ENCODE measurements around the gene CHL1. TPM values are rescaled to one million over a fixed set of nuclear protein-coding genes. Genes with fewer than 3 reads are reported as not detected.

Gene CHL1
- total and polyA plus RNA-seq, 8 donors = 1.1 to 10.7 (median 2.2) TPM

DNA sequence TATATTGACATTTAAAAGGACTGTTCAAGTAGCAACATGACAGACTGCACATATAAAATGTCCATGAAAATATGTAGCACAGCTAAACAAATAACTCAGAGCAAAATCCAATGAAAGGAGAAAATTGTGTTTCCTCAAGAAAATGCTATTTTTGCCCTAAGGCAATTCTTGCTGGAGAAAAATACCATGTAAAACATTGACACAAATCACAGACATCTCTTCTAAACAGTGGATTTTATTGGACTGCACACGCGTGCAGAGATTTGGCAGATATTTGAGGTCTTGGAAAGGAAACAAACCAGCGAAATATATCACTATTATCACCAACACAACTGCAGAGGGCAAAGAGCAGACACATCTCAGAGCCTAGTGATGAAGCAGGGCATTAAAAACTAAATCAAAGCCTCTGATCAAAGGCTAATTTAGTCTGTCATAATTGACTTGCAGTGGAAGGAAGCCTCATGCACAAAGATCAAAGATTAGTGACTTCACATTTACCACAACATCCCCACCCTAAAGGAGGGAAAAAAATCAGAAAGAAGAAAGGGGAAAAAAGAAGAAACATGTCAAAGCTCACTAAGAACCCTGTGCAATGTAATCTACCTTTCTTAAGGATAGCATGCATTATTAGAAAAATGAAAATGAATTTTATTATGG, 52.4 kb downstream of the CHL1 start:
- no peak overlapping the region for H3K27ac ChIP-seq
- DNase-seq = no peak
- no peak overlapping the region for H3K4me3 ChIP-seq
- TF ChIP-seq, protein P1, sequence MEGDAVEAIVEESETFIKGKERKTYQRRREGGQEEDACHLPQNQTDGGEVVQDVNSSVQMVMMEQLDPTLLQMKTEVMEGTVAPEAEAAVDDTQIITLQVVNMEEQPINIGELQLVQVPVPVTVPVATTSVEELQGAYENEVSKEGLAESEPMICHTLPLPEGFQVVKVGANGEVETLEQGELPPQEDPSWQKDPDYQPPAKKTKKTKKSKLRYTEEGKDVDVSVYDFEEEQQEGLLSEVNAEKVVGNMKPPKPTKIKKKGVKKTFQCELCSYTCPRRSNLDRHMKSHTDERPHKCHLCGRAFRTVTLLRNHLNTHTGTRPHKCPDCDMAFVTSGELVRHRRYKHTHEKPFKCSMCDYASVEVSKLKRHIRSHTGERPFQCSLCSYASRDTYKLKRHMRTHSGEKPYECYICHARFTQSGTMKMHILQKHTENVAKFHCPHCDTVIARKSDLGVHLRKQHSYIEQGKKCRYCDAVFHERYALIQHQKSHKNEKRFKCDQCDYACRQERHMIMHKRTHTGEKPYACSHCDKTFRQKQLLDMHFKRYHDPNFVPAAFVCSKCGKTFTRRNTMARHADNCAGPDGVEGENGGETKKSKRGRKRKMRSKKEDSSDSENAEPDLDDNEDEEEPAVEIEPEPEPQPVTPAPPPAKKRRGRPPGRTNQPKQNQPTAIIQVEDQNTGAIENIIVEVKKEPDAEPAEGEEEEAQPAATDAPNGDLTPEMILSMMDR (IDR thresholded peaks at IDR 0.05) = no peak
- ATAC-seq = no peak
- H3K9me3 ChIP-seq = no peaks in the 10 kb centered on the region
- no peaks in the 10 kb centered on the region for H3K36me3 ChIP-seq
- H3K4me1 ChIP-seq = no peaks in the 10 kb centered on the region
- intact Hi-C loops (cut with DNase I) = no loop called here
- no peaks in the 10 kb centered on the region for H3K27me3 ChIP-seq

- DNase-seq (no peak), ATAC-seq (no peak)
- no peak overlapping the region for H3K27ac ChIP-seq
- H3K4me3 ChIP-seq = no peak overlapping the region
- intact Hi-C loops (cut with DNase I) = no loop called here
- H3K4me1 ChIP-seq = no peaks in the 10 kb centered on the region
- no peaks in the 10 kb centered on the region for H3K9me3 ChIP-seq
- no peaks in the 10 kb centered on the region for H3K36me3 ChIP-seq
- TF ChIP-seq, protein P1 (IDR thresholded peaks at IDR 0.05) = no peak
- no peaks in the 10 kb centered on the region for H3K27me3 ChIP-seq
Observed at GRCh38 chr3:249587-250262, 53.2 kb downstream of the CHL1 start.

DNA sequence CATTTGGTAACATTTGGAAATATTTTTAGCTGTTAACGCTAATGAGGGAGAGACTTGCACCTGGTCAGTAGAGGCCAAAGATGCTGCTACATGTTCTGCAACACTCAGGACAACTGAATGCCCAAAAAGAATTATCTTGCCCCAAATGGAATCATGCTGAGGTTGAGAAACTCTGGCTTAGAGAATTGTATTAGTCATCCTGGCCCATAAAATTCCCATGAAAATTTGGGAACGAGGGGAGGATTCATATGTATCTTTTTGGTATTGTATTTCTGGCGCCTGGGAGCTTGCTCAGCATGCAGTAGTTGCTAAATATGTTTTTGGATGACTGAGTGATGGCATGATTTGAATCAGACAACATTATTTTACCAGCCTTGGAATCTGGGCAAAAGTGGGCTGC, 59.9 kb downstream of the CHL1 start:
- ATAC-seq (no peak), DNase-seq (no peak)
- H3K9me3 ChIP-seq = peaks cover 0 to 2% of the 10 kb centered on the region in 2 donors
- TF ChIP-seq, protein P1 (IDR thresholded peaks at IDR 0.05) = no peak
- no peaks in the 10 kb centered on the region for H3K4me1 ChIP-seq
- H3K27me3 ChIP-seq = no peaks in the 10 kb centered on the region
- no peak overlapping the region for H3K4me3 ChIP-seq
- intact Hi-C loops (cut with DNase I) = no loop called here
- H3K36me3 ChIP-seq = no peaks in the 10 kb centered on the region
- H3K27ac ChIP-seq = no peak overlapping the region

- Histone ChIP-seq H3K4me1 (no peaks in the 10 kb centered on the region), H3K27ac (no peak overlapping the region), H3K4me3 (no peak overlapping the region), H3K9me3 (peaks cover 0 to 2% of the 10 kb centered on the region in 2 donors), H3K27me3 (no peaks in the 10 kb centered on the region), H3K36me3 (no peaks in the 10 kb centered on the region)
- DNase-seq = no peak
- TF ChIP-seq, protein P1 (IDR thresholded peaks at IDR 0.05) = no peak
- intact Hi-C loops (cut with DNase I) = no loop called here
- no peak for ATAC-seq
Observed at GRCh38 chr3:257826-258225, 61.3 kb downstream of the CHL1 start.

DNA sequence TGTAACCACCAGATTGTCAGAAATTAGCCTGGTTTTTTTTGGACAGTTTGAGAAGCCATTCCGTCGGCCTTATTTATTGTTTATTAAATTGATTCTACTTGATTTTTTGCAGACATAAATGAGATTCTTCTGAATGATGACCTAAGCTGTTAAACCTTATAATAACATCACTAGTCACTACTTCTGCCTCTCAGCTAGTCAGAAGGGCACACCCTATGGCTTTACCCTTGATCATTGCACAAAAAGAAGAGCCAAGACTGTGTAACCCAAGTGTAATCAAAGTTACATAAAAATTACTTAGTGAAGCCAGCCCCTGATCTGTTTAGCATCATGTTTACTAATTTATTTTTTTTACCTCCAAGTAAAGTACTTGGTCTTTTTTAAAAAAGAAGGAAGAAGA, 64.3 kb downstream of the CHL1 start:
- Histone ChIP-seq H3K27me3 (no peaks in the 10 kb centered on the region), H3K4me3 (no peak overlapping the region), H3K27ac (no peak overlapping the region), H3K36me3 (no peaks in the 10 kb centered on the region), H3K9me3 (peaks cover 0 to 2% of the 10 kb centered on the region in 2 donors), H3K4me1 (no peaks in the 10 kb centered on the region)
- DNase-seq = no peak
- ATAC-seq = no peak
- intact Hi-C loops (cut with DNase I) = no loop called here
- TF ChIP-seq, protein P1 (IDR thresholded peaks at IDR 0.05) = no peak
